Measurements from ENCODE around the gene CEBPB. TPM values are rescaled to one million over a fixed set of nuclear protein-coding genes. Genes with fewer than 3 reads are reported as not detected.

CEBPB gene
- total RNA-seq, 4 donors from 2014 or later = 105 to 195 (median 144) TPM

DNA sequence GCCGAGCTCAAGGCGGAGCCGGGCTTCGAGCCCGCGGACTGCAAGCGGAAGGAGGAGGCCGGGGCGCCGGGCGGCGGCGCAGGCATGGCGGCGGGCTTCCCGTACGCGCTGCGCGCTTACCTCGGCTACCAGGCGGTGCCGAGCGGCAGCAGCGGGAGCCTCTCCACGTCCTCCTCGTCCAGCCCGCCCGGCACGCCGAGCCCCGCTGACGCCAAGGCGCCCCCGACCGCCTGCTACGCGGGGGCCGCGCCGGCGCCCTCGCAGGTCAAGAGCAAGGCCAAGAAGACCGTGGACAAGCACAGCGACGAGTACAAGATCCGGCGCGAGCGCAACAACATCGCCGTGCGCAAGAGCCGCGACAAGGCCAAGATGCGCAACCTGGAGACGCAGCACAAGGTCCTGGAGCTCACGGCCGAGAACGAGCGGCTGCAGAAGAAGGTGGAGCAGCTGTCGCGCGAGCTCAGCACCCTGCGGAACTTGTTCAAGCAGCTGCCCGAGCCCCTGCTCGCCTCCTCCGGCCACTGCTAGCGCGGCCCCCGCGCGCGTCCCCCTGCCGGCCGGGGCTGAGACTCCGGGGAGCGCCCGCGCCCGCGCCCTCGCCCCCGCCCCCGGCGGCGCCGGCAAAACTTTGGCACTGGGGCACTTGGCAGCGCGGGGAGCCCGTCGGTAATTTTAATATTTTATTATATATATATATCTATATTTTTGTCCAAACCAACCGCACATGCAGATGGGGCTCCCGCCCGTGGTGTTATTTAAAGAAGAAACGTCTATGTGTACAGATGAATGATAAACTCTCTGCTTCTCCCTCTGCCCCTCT lies 1.1 kb downstream of the CEBPB start:
- peaks cover 28 to 57% (median 48%) of the 10 kb centered on the region in 4 donors for H3K4me1 ChIP-seq
- H3K4me3 ChIP-seq = peak overlapping the region; percentile 75 to 100 (median 92)
- no peak for DNase-seq (ENCODE audit: extremely low spot score)
- H3K9me3 ChIP-seq = no peaks in the 10 kb centered on the region
- peaks cover 8 to 29% (median 17%) of the 10 kb centered on the region in 4 donors for H3K36me3 ChIP-seq
- H3K27ac ChIP-seq (replicated peaks in 1 of 4) = peak overlapping the region; percentile 91 to 100 (median 98)
- intact Hi-C loops (cut with DNase I) = loop anchor here (2.0 kb wide), 2 partner anchors 117 to 189 kb away; no protein-coding TSS in a partner anchor
- TF ChIP-seq, protein P1, sequence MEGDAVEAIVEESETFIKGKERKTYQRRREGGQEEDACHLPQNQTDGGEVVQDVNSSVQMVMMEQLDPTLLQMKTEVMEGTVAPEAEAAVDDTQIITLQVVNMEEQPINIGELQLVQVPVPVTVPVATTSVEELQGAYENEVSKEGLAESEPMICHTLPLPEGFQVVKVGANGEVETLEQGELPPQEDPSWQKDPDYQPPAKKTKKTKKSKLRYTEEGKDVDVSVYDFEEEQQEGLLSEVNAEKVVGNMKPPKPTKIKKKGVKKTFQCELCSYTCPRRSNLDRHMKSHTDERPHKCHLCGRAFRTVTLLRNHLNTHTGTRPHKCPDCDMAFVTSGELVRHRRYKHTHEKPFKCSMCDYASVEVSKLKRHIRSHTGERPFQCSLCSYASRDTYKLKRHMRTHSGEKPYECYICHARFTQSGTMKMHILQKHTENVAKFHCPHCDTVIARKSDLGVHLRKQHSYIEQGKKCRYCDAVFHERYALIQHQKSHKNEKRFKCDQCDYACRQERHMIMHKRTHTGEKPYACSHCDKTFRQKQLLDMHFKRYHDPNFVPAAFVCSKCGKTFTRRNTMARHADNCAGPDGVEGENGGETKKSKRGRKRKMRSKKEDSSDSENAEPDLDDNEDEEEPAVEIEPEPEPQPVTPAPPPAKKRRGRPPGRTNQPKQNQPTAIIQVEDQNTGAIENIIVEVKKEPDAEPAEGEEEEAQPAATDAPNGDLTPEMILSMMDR (IDR thresholded peaks at IDR 0.05) = peak in 2 of 3 experiments; percentile 25 to 54
- TF ChIP-seq EP300 (IDR thresholded peaks at IDR 0.05) = no peak
- TF ChIP-seq POLR2A (IDR thresholded peaks at IDR 0.05; ENCODE audit: low read depth) = peak; percentile 41
- TF ChIP-seq POLR2AphosphoS5 (IDR thresholded peaks at IDR 0.05) = peak; percentile 25 to 50
- WGBS = under 1% methylated on average over 50 of the region's 96 CpGs
- no peaks in the 10 kb centered on the region for H3K27me3 ChIP-seq

DNA sequence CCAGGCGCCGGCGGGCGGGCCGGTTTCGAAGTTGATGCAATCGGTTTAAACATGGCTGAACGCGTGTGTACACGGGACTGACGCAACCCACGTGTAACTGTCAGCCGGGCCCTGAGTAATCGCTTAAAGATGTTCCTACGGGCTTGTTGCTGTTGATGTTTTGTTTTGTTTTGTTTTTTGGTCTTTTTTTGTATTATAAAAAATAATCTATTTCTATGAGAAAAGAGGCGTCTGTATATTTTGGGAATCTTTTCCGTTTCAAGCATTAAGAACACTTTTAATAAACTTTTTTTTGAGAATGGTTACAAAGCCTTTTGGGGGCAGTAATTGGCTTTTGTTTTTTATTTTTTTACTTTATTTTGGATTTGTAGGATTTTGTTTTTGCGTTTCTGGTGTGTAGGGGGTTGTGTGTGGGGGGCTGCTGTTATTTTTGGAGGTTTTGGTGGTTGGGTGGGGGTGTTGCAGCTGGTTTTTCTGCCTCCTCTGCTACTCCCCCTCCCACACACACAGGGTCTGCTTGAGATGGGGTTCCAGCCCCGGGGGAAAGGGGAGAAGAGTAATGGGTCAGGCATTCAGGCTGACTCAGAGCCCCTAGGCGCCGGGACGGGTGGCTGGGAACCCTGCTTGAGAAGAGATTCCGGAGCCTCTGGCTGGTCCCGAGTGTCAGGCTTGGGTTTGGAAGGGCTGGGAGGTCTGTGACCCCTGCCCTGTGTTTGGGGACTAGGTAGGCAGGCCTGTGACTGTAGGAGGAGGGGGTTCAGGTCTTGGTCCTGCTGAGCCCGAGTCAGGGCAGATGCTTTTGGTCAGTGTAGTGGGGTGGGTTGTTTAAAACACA lies 2.0 kb downstream of the CEBPB start:
- WGBS = 2% methylated on average over 19 of the region's 25 CpGs
- peak overlapping the region; percentile 75 to 100 (median 92) for H3K4me3 ChIP-seq
- no peaks in the 10 kb centered on the region for H3K27me3 ChIP-seq
- TF ChIP-seq, protein P1 (IDR thresholded peaks at IDR 0.05) = no peak
- TF ChIP-seq EP300 (IDR thresholded peaks at IDR 0.05) = peak; percentile 67
- TF ChIP-seq POLR2A (IDR thresholded peaks at IDR 0.05; ENCODE audit: low read depth) = peak; percentile 22
- TF ChIP-seq POLR2AphosphoS5 (IDR thresholded peaks at IDR 0.05) = peak; percentile 90 to 92
- peaks cover 21 to 48% (median 42%) of the 10 kb centered on the region in 4 donors for H3K4me1 ChIP-seq
- no peaks in the 10 kb centered on the region for H3K9me3 ChIP-seq
- no peak for DNase-seq (ENCODE audit: extremely low spot score)
- peaks cover 8 to 29% (median 17%) of the 10 kb centered on the region in 4 donors for H3K36me3 ChIP-seq
- intact Hi-C loops (cut with DNase I) = no loop called here
- H3K27ac ChIP-seq (replicated peaks in 1 of 4) = peak overlapping the region; percentile 91 to 100 (median 98)

DNA sequence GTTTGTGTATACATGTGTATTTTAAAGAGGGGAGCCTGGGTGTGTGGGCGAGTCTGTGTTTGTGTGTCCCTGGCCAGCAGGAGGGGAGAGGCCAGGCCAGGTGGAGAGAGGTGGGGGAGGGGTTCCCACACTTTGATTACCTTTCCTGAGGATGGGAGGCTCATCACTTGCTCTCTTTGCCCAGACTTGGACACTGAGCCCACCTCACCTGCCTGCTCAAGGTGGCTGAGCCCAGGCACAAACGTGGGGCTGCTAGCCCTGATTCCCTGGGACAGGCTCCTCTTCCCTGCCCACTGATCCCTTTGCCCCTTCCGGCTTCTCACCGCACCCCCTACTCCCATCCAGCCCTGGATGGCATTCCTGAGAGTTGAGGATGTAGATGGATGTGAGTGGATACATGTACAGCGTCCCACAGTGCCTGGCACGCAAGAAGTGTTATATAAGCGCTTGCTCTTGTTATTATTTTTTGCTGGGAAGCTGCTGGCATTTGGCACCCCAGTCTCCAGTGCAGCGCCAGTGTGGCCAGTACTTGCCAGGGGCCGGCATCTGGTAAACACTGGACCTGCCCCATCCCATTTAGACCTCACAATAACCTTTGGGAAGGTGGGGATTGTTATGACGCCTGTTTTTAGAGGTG lies 2.7 kb downstream of the CEBPB start:
- intact Hi-C loops (cut with DNase I) = no loop called here
- Histone ChIP-seq H3K4me3 (peak overlapping the region; percentile 75 to 100 (median 92)), H3K27ac (replicated peaks in 1 of 4) (peak overlapping the region; percentile 91 to 100 (median 98)), H3K27me3 (no peaks in the 10 kb centered on the region), H3K4me1 (peaks cover 19 to 48% (median 40%) of the 10 kb centered on the region in 4 donors), H3K36me3 (peaks cover 8 to 29% (median 17%) of the 10 kb centered on the region in 4 donors), H3K9me3 (no peaks in the 10 kb centered on the region)
- WGBS = 66% methylated on average over 10 of the region's 10 CpGs
- DNase-seq (ENCODE audit: extremely low spot score) = no peak
- TF ChIP-seq, protein P1 (IDR thresholded peaks at IDR 0.05) = no peak
- TF ChIP-seq POLR2A (IDR thresholded peaks at IDR 0.05; ENCODE audit: low read depth) (no peak), POLR2AphosphoS5 (IDR thresholded peaks at IDR 0.05) (peak; percentile 1 to 21)

DNA sequence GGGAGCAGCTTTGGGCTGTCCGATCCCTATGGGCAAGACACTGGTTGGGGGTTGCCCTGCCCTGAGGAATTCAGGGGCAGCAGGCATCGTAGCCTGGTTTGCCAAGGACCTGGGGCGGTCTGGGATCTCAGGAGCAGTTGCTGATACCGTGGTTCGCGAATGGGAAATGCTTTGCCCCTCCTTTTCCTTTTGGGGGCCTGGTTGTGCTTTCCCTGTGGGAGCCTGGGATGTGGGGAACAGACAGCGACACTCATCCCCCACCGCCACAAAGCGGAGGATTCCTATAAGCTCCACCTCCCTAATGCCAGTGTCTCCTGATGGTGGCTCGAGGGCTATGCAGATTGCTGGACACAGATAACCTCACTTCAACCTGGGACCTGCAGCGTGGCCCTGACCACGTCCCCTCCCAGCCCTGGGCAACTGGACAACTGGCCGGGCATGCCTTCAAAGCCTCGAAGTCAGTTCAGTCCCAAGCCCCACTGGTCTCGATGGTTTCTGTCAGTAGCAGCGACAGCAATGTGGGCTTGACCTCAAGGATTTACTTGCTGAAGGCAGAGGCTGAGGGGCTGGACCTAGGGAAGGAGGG lies 3.3 kb downstream of the CEBPB start:
- peak overlapping the region; percentile 91 to 100 (median 98) for H3K27ac ChIP-seq (replicated peaks in 1 of 4)
- no peaks in the 10 kb centered on the region for H3K9me3 ChIP-seq
- TF ChIP-seq EP300 (IDR thresholded peaks at IDR 0.05) (no peak), POLR2A (IDR thresholded peaks at IDR 0.05; ENCODE audit: low read depth) (peak; percentile 20), POLR2AphosphoS5 (IDR thresholded peaks at IDR 0.05) (peak in 1 of 2 donors; percentile 53)
- DNase-seq (ENCODE audit: extremely low spot score) = no peak
- intact Hi-C loops (cut with DNase I) = no loop called here
- H3K4me3 ChIP-seq = peak overlapping the region; percentile 75 to 100 (median 92)
- H3K36me3 ChIP-seq = peaks cover 8 to 29% (median 17%) of the 10 kb centered on the region in 4 donors
- no peaks in the 10 kb centered on the region for H3K27me3 ChIP-seq
- peaks cover 19 to 48% (median 40%) of the 10 kb centered on the region in 4 donors for H3K4me1 ChIP-seq
- 65% methylated on average over 11 of the region's 16 CpGs for WGBS

All from esophagus muscularis mucosa (tissue), 4 donors.